Stimulated activated CD4-positive, alpha-beta T cell treated with anti-CD3 and anti-CD28 coated beads, TNF-alpha, amount 100 ng/mL, for 4 hours (primary cell): ENCODE results near the gene VWA8.
"Not testable (repeated sequence)": the region's sequence is repeated elsewhere in the genome, so short reads cannot be mapped to it uniquely, and the experiment has no call there.

ENCODE experiments used
- DNase-seq, 3 experiments: peaks; one replicate each; pipeline ENCODE4 v3.0.0-alpha.2; 2020; ENCODE audit warnings: low read depth in 3 of 3

VWA8 gene

GRCh38 chr13:41851351-41851750 is 109.6 kb downstream of the VWA8 start:
- no peak for DNase-seq

GRCh38 chr13:41848435-41849255 is 112.3 kb downstream of the VWA8 start:
- no peak for DNase-seq

GRCh38 chr13:41847216-41847615 is 113.7 kb downstream of the VWA8 start:
- no peak for DNase-seq

DNA sequence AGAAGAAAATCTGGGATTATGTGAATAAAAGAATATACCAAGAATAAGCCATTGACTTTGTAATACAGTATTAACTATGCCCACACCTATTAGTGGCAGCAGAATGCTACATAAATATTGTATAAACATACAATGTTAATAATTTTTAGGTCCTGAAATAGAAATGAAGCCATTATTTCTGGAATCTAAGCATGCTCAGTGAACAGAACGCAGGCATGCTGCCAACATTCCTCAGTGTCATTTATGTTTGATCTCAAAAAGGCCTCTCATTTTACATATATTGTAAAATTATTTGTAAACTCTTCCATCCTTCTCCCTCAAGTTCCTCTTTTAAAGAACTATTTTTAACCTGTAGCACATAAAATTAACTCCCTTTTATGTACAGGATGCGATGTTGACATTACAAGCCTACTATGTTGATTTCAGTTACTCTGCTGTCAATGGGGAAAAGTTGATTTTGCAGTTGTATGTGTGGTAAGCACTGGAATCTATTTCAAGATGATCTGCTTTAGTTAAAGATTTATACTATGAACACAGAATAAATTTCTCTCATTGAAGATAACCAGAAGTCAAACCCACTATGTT is 118.8 kb downstream of the VWA8 start:
- no peak for DNase-seq

GRCh38 chr13:41837629-41838028 is 123.3 kb downstream of the VWA8 start:
- DNase-seq, result no peak

GRCh38 chr13:41835871-41836270 is 125.0 kb downstream of the VWA8 start:
- DNase-seq, result no peak

GRCh38 chr13:41834697-41835096 is 126.2 kb downstream of the VWA8 start:
- not testable (repeated sequence) for DNase-seq

DNA sequence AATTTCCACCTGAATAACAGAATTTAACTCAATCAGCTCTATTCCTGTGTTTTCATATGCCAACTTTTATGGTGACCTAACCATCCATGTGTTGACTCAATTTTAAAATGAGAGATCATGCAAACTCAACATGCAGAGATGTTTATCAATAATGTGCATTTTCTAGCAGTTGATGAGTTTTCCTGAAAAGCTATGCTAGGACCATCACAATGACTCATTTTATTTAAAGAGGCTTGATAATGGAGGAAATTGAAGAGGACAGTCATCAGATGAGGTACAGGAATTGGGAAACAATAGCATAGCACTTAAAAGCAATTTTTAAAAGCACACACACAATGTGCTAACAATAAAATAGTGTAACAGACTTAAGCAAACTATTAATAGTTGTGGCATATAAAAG is 127.1 kb downstream of the VWA8 start:
- no peak for DNase-seq

GRCh38 chr13:41833201-41833600 is 127.7 kb downstream of the VWA8 start:
- no peak for DNase-seq

- DNase-seq, result no peak
Observed at GRCh38 chr13:41827507-41828213, 133.2 kb downstream of the VWA8 start.

DNA sequence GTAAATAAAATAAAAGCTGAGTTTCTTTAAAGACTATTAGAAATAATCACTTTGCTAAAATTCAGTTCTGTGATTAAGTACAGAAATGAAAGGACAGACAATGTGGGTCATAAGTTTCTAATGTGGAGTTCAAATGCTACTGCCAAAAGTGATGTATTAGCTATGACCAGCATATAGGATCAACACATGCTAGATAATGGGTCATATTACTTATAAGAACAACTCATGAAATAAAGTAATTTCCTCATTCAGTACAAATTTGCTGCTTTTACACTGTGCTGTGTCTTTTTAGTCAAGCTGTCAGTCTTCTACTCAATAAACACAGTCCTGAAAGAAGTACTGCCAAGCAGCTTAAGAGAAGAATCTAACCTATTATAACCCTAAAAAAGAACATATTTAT is 135.2 kb downstream of the VWA8 start:
- DNase-seq, result no peak

GRCh38 chr13:41823476-41823875 is 137.4 kb downstream of the VWA8 start:
- DNase-seq, result no peak

- no peak for DNase-seq
Observed at GRCh38 chr13:41822560-41822959, 138.3 kb downstream of the VWA8 start.

GRCh38 chr13:41821238-41821594 is 139.7 kb downstream of the VWA8 start:
- DNase-seq, result no peak

DNA sequence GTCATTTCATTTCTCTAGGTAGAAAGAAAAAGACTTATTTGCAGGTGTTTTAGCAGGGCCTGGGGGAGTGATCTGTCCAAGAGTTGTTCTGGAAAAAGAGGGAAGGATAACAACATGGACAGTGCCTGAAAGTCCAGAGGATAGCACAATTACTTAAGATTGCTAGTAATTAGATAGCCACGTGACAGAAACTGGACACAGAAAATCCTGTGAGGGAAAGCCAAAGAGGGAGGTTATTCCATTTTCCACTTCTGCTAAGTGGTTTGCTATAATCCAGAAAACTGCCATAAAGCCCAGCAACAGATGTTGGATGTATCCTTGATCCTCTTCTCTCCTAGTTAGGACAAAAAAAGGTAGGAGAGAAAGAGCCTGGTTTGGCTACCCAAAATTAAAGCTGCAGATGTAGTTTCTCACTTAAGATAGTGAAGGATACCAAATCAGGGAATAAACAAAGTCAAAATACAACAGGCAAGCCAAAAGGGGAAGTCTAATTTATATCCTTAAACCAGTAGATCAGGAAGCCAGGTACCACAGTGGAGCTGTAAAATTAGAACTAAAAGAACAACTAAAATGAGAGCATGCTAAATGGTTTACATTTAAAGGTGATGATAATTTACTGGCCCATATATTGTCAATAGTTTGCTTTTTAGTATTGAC is 140.2 kb downstream of the VWA8 start:
- no peak for DNase-seq

DNA sequence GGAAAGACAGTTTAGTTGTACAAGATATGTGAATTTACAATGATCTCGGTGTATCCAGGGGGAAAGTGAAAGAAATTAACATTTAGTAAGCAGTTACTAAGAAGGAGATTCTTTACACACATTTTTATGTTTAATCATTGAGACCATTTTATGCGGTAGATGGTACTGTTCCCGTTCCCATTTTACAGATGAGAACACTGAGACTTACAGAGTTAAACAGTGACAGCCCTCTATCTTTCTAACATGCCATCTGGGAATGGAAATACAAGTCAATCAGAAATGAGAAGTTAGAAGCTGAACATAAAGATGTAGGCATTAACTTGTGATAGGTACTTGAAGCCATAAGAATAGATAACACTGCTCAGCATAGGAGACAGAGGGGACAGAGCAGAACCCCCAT is 144.9 kb downstream of the VWA8 start:
- DNase-seq, result no peak

DNA sequence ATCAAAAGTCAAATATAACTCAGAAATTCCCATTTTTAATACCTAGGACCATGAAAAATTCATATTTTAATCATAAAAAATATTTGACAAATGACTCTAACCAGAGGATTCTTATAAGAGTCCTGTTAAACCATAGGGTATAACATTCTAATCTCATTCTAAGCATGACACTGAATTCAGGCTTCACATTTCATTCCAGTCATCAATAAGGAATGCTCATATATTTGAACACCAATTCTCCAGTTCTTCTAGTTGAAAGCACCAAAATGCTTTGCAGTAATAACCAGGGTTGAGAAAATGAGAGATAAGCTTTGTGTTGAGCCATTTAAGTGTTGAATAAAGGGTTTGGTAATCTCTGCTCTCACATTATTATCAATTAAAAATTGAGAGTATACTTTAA is 147.5 kb downstream of the VWA8 start:
- no peak for DNase-seq

GRCh38 chr13:41812851-41813250 is 148.1 kb downstream of the VWA8 start:
- no peak for DNase-seq

GRCh38 chr13:41812237-41812636 is 148.7 kb downstream of the VWA8 start:
- DNase-seq, result no peak

GRCh38 chr13:41811588-41812021 is 149.3 kb downstream of the VWA8 start:
- no peak for DNase-seq

DNA sequence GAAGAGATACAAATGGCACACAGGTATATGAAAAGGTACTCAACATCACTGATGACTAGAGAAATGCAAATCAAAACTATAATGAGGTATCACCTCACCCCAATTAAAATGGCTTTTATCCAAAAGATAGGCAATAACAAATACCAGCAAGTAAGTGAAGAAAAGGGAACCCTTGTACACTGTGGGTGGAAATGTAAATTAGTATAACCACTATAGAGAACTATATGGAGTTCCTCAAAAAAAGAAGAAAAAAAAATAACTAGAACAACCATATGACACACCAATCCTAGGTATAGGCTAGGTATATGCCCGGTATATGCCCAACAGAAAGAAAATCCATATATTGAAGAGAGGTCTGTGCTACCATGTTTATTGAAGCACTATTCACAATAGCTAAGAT is 150.9 kb downstream of the VWA8 start:
- no peak for DNase-seq

DNA sequence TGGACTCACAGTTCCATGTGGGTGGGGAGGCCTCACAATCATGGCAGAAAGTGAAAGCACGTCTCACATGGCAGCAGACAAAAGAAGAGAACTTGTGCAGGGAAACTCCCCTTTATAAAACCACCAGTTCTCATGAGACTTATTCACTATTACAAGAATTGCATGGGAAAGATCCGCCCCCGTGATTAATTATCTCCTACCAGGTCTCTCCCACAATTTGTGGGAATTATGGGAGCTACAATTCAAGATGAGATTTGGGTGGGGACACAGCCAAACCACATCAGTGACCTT is 157.5 kb downstream of the VWA8 start:
- DNase-seq, result not testable (repeated sequence)
